Transverse colon (tissue), 4 donors: ENCODE data around the gene SMPD4.
"Not testable (repeated sequence)": the region's sequence is repeated elsewhere in the genome, so short reads cannot be mapped to it uniquely, and the experiment has no call there.

Source experiments
- CTCF ChIP-seq, 5 experiments: fragments of 200-600 bp in 3 of 5; fragments of 450-650 bp in 2 of 5; sonication (generic) in 3 of 5; IDR thresholded peaks; 1 replicate in 2 of 5; 2 replicates in 3 of 5; pipeline ENCODE4 v1.5.1; 2016 to 2017; ENCODE audit warnings: antibody characterized with exemption in 5 of 5, inconsistent platforms in 3 of 5, mild to moderate bottlenecking in 2 of 5, moderate library complexity in 1 of 5
- EP300 ChIP-seq: sonication (generic); formaldehyde crosslinking; IDR thresholded peaks from one replicate; pipeline ENCODE4 v1.6.1; 2017; ENCODE audit warnings: antibody characterized with exemption, low read depth
- POLR2A ChIP-seq: fragments of 450-650 bp; IDR thresholded peaks from one replicate; pipeline ENCODE4 v1.6.1; 2016; ENCODE audit warnings: antibody characterized with exemption, mild to moderate bottlenecking, moderate library complexity
- POLR2AphosphoS5 ChIP-seq, 3 donors: sonication (generic); formaldehyde crosslinking; IDR thresholded peaks; one replicate each; pipeline ENCODE4 v1.6.1; 2016; ENCODE audit warnings: antibody characterized with exemption in 3 of 3

GRCh38 chr2:130102597-130103363 lies 78.6 kb downstream of the SMPD4 start:
- TF ChIP-seq POLR2AphosphoS5 (IDR thresholded peaks at IDR 0.05); CTCF (IDR thresholded peaks at IDR 0.05); POLR2A; EP300: not testable (repeated sequence)
